Thyroid gland (tissue), 4 donors: Measurements from ENCODE around the gene SAMMSON.

Experiments
- CTCF ChIP-seq, 6 experiments: fragments of 200-600 bp in 3 of 6; fragments of 450-650 bp in 3 of 6; sonication (generic) in 3 of 6; IDR thresholded peaks; one replicate each; pipeline ENCODE4 v1.5.1; 2016 to 2019; ENCODE audit warnings: antibody characterized with exemption in 6 of 6, mild to moderate bottlenecking in 2 of 6, inconsistent platforms in 1 of 6, moderate library complexity in 1 of 6
- POLR2A ChIP-seq, 2 donors: fragments of 450-650 bp; IDR thresholded peaks; one replicate each; pipeline ENCODE4 v1.6.1; 2017; ENCODE audit warnings: antibody characterized with exemption in 2 of 2, mild to moderate bottlenecking in 2 of 2, moderate library complexity in 1 of 2

DNA sequence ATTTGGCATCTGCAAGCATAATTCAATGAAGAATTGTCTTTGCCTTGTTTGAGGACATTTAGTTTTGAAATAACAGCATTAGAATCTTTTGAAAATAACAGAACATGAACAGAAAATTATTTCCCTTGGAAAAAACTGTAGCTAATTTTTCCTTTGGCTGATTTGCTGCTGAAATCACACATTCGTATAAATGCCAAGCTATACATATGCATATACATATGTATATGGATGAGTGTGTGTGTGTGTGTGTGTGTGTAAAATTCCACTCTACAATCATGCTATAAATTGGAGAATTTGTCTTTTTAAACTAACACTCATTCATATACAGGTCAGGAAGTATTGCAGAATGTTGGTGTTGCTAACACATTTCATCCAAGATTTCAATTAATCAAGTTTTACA is 57.9 kb downstream of the SAMMSON start:
- no peak for TF ChIP-seq CTCF (IDR thresholded peaks at IDR 0.05)
- TF ChIP-seq POLR2A (IDR thresholded peaks at IDR 0.05), result no peak
